ENCODE results near the gene GPR157.

The GPR157 gene

DNA sequence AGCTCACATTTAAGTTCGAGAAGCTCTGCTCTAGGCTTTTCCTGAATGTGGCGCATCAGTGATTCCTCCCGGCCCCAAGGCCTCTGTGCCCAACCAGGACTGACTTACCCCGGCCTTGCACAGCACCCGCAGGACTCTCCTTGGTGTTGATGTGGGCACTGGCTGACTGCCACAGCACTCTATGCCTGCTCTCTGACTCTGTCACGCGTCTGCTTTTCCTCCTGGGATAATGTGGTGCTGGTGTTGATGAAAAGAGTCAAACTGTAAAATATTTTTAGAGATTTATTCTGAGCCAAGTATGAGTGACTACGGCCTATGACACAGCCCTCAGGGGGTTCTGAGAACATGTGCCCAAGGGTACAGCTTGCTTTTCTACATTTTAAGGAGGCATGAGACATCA, 44.0 kb downstream of the GPR157 start:
- peak overlapping the region in 1 of 2 experiments; percentile 36 for H3K27ac ChIP-seq (ENCODE audit: insufficient read depth in 1 of 2, low read depth in 1 of 2, low read length in 2 of 2, poor library complexity in 1 of 2, severe bottlenecking in 2 of 2)
- H3K27me3 ChIP-seq (replicated peaks in 2 of 5; ENCODE audit: control insufficient read depth in 4 of 5, insufficient read depth in 5 of 5, low read length in 4 of 5) = no peaks in the 10 kb centered on the region
- 23% methylated on average over 7 of the region's 8 CpGs for WGBS (ENCODE audit: insufficient coverage)
- POLR2A ChIA-PET = interaction anchor here (0.9 kb wide), 1 partner anchor 10 kb away, joined by 3 read pairs; no protein-coding TSS in a partner anchor
- H3K4me3 ChIP-seq (ENCODE audit: control insufficient read depth in 1 of 7, extremely low read depth in 1 of 7, insufficient read depth in 4 of 7, low read depth in 2 of 7, low read length in 6 of 7) = no peak overlapping the region
- peak in 2 of 3 donors; percentile 48 to 57 for DNase-seq
- H3K36me3 ChIP-seq (ENCODE audit: control insufficient read depth in 4 of 4, insufficient read depth in 4 of 4, low read length in 3 of 4) = no peaks in the 10 kb centered on the region
- CTCF ChIA-PET = interaction anchor here (0.5 to 4.5 kb wide), 5 partner anchors 8 to 94 kb away, joined by 3 to 27 read pairs (median 6); no protein-coding TSS in a partner anchor
- peaks cover 0 to 5% (median 0%) of the 10 kb centered on the region in 5 experiments for H3K9me3 ChIP-seq (ENCODE audit: control extremely low read depth in 1 of 5, control insufficient read depth in 4 of 5, insufficient read depth in 2 of 5, low read depth in 1 of 5, low read length in 4 of 5)
- peaks cover 23 to 59% (median 46%) of the 10 kb centered on the region in 4 experiments for H3K4me1 ChIP-seq (ENCODE audit: control extremely low read depth in 1 of 4, control insufficient read depth in 4 of 4, insufficient read depth in 4 of 4, low read length in 3 of 4)

DNA sequence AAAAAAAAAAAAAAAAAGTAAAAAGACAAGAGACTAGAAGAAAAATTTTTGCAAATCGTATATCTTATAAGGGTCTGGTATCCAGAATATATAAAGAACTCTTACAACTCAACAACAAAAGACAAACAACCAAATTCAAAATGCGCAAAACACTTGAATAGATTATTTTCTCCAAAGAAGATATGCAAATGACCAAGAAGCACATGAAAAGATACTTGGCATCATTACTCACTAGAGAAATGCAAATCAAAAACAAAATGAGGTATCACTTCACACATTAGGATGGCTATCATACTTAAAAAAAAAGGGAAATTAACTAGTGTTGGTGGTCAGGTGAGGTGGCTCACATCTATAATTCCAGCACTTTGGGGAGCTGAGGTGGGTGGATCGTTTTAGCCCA, 47.4 kb downstream of the GPR157 start:
- Histone ChIP-seq H3K27ac (ENCODE audit: insufficient read depth in 1 of 2, low read depth in 1 of 2, low read length in 2 of 2, poor library complexity in 1 of 2, severe bottlenecking in 2 of 2) (peak overlapping the region in 1 of 2 experiments; percentile 67), H3K36me3 (ENCODE audit: control insufficient read depth in 4 of 4, insufficient read depth in 4 of 4, low read length in 3 of 4) (no peaks in the 10 kb centered on the region), H3K4me1 (ENCODE audit: control extremely low read depth in 1 of 4, control insufficient read depth in 4 of 4, insufficient read depth in 4 of 4, low read length in 3 of 4) (peaks cover 34 to 86% (median 68%) of the 10 kb centered on the region in 4 experiments), H3K27me3 (replicated peaks in 2 of 5; ENCODE audit: control insufficient read depth in 4 of 5, insufficient read depth in 5 of 5, low read length in 4 of 5) (no peaks in the 10 kb centered on the region), H3K9me3 (ENCODE audit: control extremely low read depth in 1 of 5, control insufficient read depth in 4 of 5, insufficient read depth in 2 of 5, low read depth in 1 of 5, low read length in 4 of 5) (peaks cover 0 to under 1% (median 0%) of the 10 kb centered on the region in 5 experiments), H3K4me3 (ENCODE audit: control insufficient read depth in 1 of 7, extremely low read depth in 1 of 7, insufficient read depth in 4 of 7, low read depth in 2 of 7, low read length in 6 of 7) (no peak overlapping the region)
- CTCF ChIA-PET = interaction anchor here (1.2 to 3.0 kb wide), 5 partner anchors 11 to 76 kb away, joined by 6 to 13 read pairs (median 7); partner anchors contain the start of gene SLC2A5
- no CpG with 5 or more reads among the region's 3 CpGs for WGBS (ENCODE audit: insufficient coverage)
- POLR2A ChIA-PET = interaction anchor here (1.1 kb wide), 1 partner anchor 14 kb away, joined by 3 read pairs; no protein-coding TSS in a partner anchor
- no peak for DNase-seq

DNA sequence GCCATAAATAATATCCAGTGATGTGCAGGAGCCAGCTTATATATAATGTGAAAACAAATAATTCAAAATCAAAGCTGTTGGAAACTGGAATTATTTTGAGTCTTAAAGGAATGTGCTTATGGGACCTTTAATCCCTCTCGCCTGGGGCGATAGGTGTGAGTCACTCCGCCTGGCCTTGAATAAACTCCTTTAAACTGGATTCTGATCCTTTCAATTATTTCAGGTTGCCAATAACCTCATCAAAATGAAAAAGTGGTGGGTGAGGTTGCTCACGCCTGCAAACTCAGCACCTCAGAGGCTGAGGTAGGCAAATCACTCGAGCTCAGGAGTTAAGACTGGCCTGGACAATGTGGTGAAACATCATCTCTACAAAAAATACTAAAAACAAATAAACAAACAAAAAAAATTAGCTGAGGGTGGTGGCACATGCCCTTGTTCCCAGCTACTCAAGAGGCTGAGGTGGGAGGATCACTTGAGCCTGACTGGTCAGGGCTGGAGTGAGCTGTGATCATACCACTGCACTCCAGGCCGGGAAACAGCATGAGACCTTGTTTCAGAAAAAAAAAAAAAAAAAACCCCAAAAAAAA, 48.1 kb downstream of the GPR157 start:
- H3K27ac ChIP-seq (ENCODE audit: insufficient read depth in 1 of 2, low read depth in 1 of 2, low read length in 2 of 2, poor library complexity in 1 of 2, severe bottlenecking in 2 of 2) = no peak overlapping the region
- H3K4me3 ChIP-seq (ENCODE audit: control insufficient read depth in 1 of 7, extremely low read depth in 1 of 7, insufficient read depth in 4 of 7, low read depth in 2 of 7, low read length in 6 of 7) = no peak overlapping the region
- DNase-seq = no peak
- 95% methylated on average over 3 of the region's 6 CpGs for WGBS (ENCODE audit: insufficient coverage)
- no peaks in the 10 kb centered on the region for H3K36me3 ChIP-seq (ENCODE audit: control insufficient read depth in 4 of 4, insufficient read depth in 4 of 4, low read length in 3 of 4)
- CTCF ChIA-PET = interaction anchor here (0.9 to 3.0 kb wide), 4 partner anchors 11 to 76 kb away, joined by 3 to 13 read pairs (median 6); partner anchors contain the start of gene SLC2A5
- H3K27me3 ChIP-seq (replicated peaks in 2 of 5; ENCODE audit: control insufficient read depth in 4 of 5, insufficient read depth in 5 of 5, low read length in 4 of 5) = no peaks in the 10 kb centered on the region
- H3K9me3 ChIP-seq (ENCODE audit: control extremely low read depth in 1 of 5, control insufficient read depth in 4 of 5, insufficient read depth in 2 of 5, low read depth in 1 of 5, low read length in 4 of 5) = no peaks in the 10 kb centered on the region
- POLR2A ChIA-PET = no interaction called here
- H3K4me1 ChIP-seq (ENCODE audit: control extremely low read depth in 1 of 4, control insufficient read depth in 4 of 4, insufficient read depth in 4 of 4, low read length in 3 of 4) = peaks cover 32 to 89% (median 72%) of the 10 kb centered on the region in 4 experiments

DNA sequence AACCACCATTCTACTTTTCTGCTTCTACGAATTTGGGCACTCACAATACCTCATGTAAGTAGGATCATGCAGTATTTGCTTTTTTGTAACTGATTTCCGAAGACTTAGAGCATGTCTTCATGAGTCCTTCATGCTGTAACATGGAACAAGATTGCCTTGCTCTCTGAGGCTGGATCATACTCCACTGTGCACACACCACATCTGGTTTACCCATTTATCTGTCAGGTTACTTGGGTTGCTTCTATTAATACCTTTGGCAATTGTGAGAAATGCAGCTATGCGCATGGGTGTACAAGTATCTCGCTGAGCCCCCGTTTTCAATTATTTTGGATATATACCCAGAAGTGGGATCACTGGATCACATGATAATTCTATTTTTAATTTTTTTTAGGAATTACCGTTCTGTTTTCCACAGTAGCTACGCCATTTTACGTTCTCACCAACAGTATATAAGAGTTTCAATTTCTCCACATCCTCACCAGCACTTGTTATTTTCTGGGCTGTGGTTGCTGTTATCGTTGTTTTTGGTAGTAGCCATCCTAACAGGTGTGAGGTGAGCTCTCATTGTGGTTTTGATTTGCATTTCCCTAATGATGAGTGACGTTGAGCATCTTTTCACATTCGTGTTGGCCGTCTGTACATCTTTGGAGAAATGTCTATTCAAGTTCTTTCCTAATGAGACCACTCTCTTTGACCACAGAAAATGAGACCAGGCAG, 48.8 kb downstream of the GPR157 start:
- 97% methylated on average over 5 of the region's 12 CpGs for WGBS (ENCODE audit: insufficient coverage)
- POLR2A ChIA-PET = no interaction called here
- Histone ChIP-seq H3K4me1 (ENCODE audit: control extremely low read depth in 1 of 4, control insufficient read depth in 4 of 4, insufficient read depth in 4 of 4, low read length in 3 of 4) (peaks cover 32 to 87% (median 71%) of the 10 kb centered on the region in 4 experiments), H3K36me3 (ENCODE audit: control insufficient read depth in 4 of 4, insufficient read depth in 4 of 4, low read length in 3 of 4) (no peaks in the 10 kb centered on the region), H3K9me3 (ENCODE audit: control extremely low read depth in 1 of 5, control insufficient read depth in 4 of 5, insufficient read depth in 2 of 5, low read depth in 1 of 5, low read length in 4 of 5) (no peaks in the 10 kb centered on the region), H3K4me3 (ENCODE audit: control insufficient read depth in 1 of 7, extremely low read depth in 1 of 7, insufficient read depth in 4 of 7, low read depth in 2 of 7, low read length in 6 of 7) (no peak overlapping the region), H3K27me3 (replicated peaks in 2 of 5; ENCODE audit: control insufficient read depth in 4 of 5, insufficient read depth in 5 of 5, low read length in 4 of 5) (no peaks in the 10 kb centered on the region), H3K27ac (ENCODE audit: insufficient read depth in 1 of 2, low read depth in 1 of 2, low read length in 2 of 2, poor library complexity in 1 of 2, severe bottlenecking in 2 of 2) (no peak overlapping the region)
- no peak for DNase-seq
- CTCF ChIA-PET = interaction anchor here (0.9 to 1.8 kb wide), 2 partner anchors 21 to 75 kb away, joined by 3 to 7 read pairs; no protein-coding TSS in a partner anchor

DNA sequence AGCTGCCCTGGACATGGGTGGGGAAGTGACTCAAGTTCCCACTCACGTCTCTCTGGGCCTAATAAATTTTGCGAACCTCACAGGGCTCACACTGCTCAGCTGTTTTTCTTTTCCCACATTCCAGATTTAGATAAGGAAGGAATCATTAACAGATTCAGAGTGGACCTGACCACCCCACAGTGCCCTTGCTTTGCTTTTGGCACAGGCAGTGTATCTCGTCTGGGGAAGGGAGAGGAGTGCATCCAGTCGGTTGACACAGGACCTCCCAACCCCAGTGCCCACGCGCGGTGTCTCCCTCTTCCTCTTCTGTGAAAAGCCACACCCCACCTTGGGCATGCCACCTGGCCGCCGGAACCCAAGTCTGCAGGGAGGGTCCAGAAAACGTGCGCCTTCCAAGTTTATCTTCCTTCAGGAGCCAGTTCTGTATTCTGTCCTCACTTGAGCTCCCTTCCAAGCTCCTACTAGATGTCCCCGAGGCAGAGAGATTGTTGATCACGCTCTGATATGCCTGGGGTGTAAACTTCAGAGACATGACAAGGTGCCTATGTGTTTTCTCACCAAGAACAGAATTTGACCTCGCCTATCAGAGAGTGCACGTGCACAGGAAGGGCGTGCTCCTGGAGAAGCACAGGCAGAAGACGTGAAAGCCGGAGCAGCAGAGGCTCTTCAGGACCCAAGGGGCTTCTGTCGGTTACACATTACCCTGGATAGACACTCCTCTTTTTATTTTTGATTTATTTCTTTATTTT, 50.0 kb downstream of the GPR157 start:
- H3K27me3 ChIP-seq (replicated peaks in 2 of 5; ENCODE audit: control insufficient read depth in 4 of 5, insufficient read depth in 5 of 5, low read length in 4 of 5) = no peaks in the 10 kb centered on the region
- ChIA-PET CTCF (no interaction called here), POLR2A (no interaction called here)
- no peaks in the 10 kb centered on the region for H3K9me3 ChIP-seq (ENCODE audit: control extremely low read depth in 1 of 5, control insufficient read depth in 4 of 5, insufficient read depth in 2 of 5, low read depth in 1 of 5, low read length in 4 of 5)
- 52% methylated on average over 11 of the region's 19 CpGs for WGBS (ENCODE audit: insufficient coverage)
- H3K4me3 ChIP-seq (ENCODE audit: control insufficient read depth in 1 of 7, extremely low read depth in 1 of 7, insufficient read depth in 4 of 7, low read depth in 2 of 7, low read length in 6 of 7) = peak overlapping the region in 1 of 7 experiments; percentile 19
- peaks cover 36 to 87% (median 71%) of the 10 kb centered on the region in 4 experiments for H3K4me1 ChIP-seq (ENCODE audit: control extremely low read depth in 1 of 4, control insufficient read depth in 4 of 4, insufficient read depth in 4 of 4, low read length in 3 of 4)
- DNase-seq = no peak
- H3K27ac ChIP-seq (ENCODE audit: insufficient read depth in 1 of 2, low read depth in 1 of 2, low read length in 2 of 2, poor library complexity in 1 of 2, severe bottlenecking in 2 of 2) = no peak overlapping the region
- no peaks in the 10 kb centered on the region for H3K36me3 ChIP-seq (ENCODE audit: control insufficient read depth in 4 of 4, insufficient read depth in 4 of 4, low read length in 3 of 4)

DNA sequence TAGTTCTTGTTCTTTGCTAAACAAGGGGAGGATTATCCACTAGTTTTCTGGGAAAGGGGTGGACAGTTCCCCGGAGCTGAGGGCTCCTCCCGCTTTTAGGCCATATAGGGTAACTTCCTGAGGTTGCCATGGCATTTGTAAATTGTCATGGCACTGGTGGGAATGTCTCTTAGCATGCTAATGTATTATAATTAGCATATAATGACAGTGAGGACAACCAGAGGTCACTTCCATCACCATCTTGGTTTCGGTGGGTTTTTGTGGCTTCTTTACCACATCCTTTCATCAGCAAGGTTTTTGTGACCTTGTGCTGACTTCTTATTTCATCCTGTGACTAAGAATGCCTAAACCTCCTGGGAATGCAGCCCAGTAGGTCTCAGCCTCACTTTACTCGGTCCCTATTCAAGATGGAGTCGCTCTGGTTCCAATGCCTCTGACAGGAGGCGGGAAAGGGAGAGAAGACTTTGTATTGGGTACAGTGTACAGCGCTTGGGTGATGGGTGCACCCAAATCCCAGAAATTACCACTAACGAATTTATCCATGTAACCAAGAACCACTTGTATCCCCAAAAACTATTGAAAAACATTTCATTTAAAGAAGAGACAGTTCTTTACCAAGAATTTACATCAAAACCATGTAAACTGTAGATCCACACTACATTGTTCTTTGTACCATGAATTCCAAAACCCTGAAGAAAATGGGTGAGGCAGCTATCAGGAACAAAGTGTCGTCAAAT, 50.7 kb downstream of the GPR157 start:
- no peaks in the 10 kb centered on the region for H3K27me3 ChIP-seq (replicated peaks in 2 of 5; ENCODE audit: control insufficient read depth in 4 of 5, insufficient read depth in 5 of 5, low read length in 4 of 5)
- no peak overlapping the region for H3K27ac ChIP-seq (ENCODE audit: insufficient read depth in 1 of 2, low read depth in 1 of 2, low read length in 2 of 2, poor library complexity in 1 of 2, severe bottlenecking in 2 of 2)
- H3K4me1 ChIP-seq (ENCODE audit: control extremely low read depth in 1 of 4, control insufficient read depth in 4 of 4, insufficient read depth in 4 of 4, low read length in 3 of 4) = peaks cover 39 to 89% (median 73%) of the 10 kb centered on the region in 4 experiments
- H3K4me3 ChIP-seq (ENCODE audit: control insufficient read depth in 1 of 7, extremely low read depth in 1 of 7, insufficient read depth in 4 of 7, low read depth in 2 of 7, low read length in 6 of 7) = no peak overlapping the region
- H3K9me3 ChIP-seq (ENCODE audit: control extremely low read depth in 1 of 5, control insufficient read depth in 4 of 5, insufficient read depth in 2 of 5, low read depth in 1 of 5, low read length in 4 of 5) = no peaks in the 10 kb centered on the region
- H3K36me3 ChIP-seq (ENCODE audit: control insufficient read depth in 4 of 4, insufficient read depth in 4 of 4, low read length in 3 of 4) = no peaks in the 10 kb centered on the region
- DNase-seq = peak in 2 of 3 donors; percentile 80 to 83
- POLR2A ChIA-PET = no interaction called here
- CTCF ChIA-PET = no interaction called here
- 37% methylated on average over 3 of the region's 9 CpGs for WGBS (ENCODE audit: insufficient coverage)

All from common myeloid progenitor, CD34-positive (primary cell).